Esophagus squamous epithelium (tissue), 5 donors: ENCODE measurements around the gene NAV2. TPM values are rescaled to one million over a fixed set of nuclear protein-coding genes. Genes with fewer than 3 reads are reported as not detected.

Source experiments
- DNase-seq: peaks from one replicate; lab custom pipeline; 2025; lab: John Stamatoyannopoulos, UW
- H3K27ac ChIP-seq, 4 donors: fragments of 200-600 bp; sonication (generic); one replicate each; pipeline ENCODE4 v1.5.1; 2016 to 2019; ENCODE audit warnings: mild to moderate bottlenecking in 1 of 4
- H3K27me3 ChIP-seq, 4 donors: fragments of 200-600 bp; sonication (generic); 1 replicate in 3 of 4; 2 replicates in 1 of 4; pipeline versions ENCODE4 v1.5.1 to v1.6.0; 2017 to 2021; ENCODE audit warnings: antibody characterized with exemption in 1 of 4
- H3K36me3 ChIP-seq, 3 donors: fragments of 200-600 bp; sonication (generic); one replicate each; pipeline ENCODE4 v1.5.1; 2016 to 2019
- H3K4me1 ChIP-seq, 3 donors: fragments of 200-600 bp; sonication (generic); one replicate each; pipeline ENCODE4 v1.5.1; 2017 to 2019
- H3K4me3 ChIP-seq, 4 donors: fragments of 200-600 bp; sonication (generic); 1 replicate in 3 of 4; 2 replicates in 1 of 4; pipeline ENCODE4 v1.5.1; 2016 to 2019; ENCODE audit warnings: mild to moderate bottlenecking in 2 of 4, moderate library complexity in 1 of 4
- H3K9me3 ChIP-seq, 3 donors: fragments of 200-600 bp; sonication (generic); one replicate each; pipeline ENCODE4 v1.5.1; 2016 to 2019
- CTCF ChIP-seq, 6 experiments: fragments of 450-650 bp in 4 of 6; fragments of 200-600 bp in 2 of 6; sonication (generic) in 2 of 6; IDR thresholded peaks; one replicate each; pipeline ENCODE4 v1.5.1; 2016 to 2019; ENCODE audit warnings: antibody characterized with exemption in 6 of 6, mild to moderate bottlenecking in 4 of 6, moderate library complexity in 4 of 6
- POLR2A ChIP-seq, 4 donors: fragments of 450-650 bp; IDR thresholded peaks; one replicate each; pipeline ENCODE4 v1.6.1; 2017; ENCODE audit warnings: antibody characterized with exemption in 4 of 4, mild to moderate bottlenecking in 4 of 4, moderate library complexity in 3 of 4
- WGBS, 2 donors: methylation state at CpG; one replicate each; pipeline ENCODE4 v1.1.5; 2018; 5-methylcytosine and 5-hydroxymethylcytosine counted together
- intact Hi-C: fragments of 100-400 bp; cut with DNase I; formaldehyde crosslinking; loops from one replicate; pipeline ENCODE4 v1.15.0; 2022
- total RNA-seq, 4 donors: library from RNA; depleted of rRNA; stranded (reverse); fragments of >200 nt; gene quantifications; one replicate each; pipeline ENCODE4 v1.1.0, GENCODE V29; 2016
- donor health status: DM: yes; HTN: yes; CAD: no.

NAV2 gene
- total RNA-seq, 4 donors from 2014 or later, result 4.9 to 19.1 (median 14.6) TPM

GRCh38 chr11:19686234-19686633 is 26.4 kb upstream of the NAV2 start:
- intact Hi-C loops, result no loop called here
- Histone ChIP-seq H3K4me3 (no peak overlapping the region), H3K9me3 (no peaks in the 10 kb centered on the region), H3K36me3 (no peaks in the 10 kb centered on the region), H3K4me1 (peaks cover 0 to 54% (median 9%) of the 10 kb centered on the region in 3 donors), H3K27ac (no peak overlapping the region), H3K27me3 (no peaks in the 10 kb centered on the region)
- WGBS, 2 donors, result 73% methylated on average over 1 of the region's 1 CpG; no CpG with 5 or more reads in 1 of the 2 donors
- no peak for TF ChIP-seq POLR2A (IDR thresholded peaks at IDR 0.05)
- TF ChIP-seq CTCF (IDR thresholded peaks at IDR 0.05), result no peak
- DNase-seq, result no peak

- Histone ChIP-seq H3K27me3 (no peaks in the 10 kb centered on the region), H3K4me3 (no peak overlapping the region), H3K9me3 (no peaks in the 10 kb centered on the region), H3K36me3 (no peaks in the 10 kb centered on the region), H3K4me1 (peaks cover 0 to 43% (median 9%) of the 10 kb centered on the region in 3 donors), H3K27ac (no peak overlapping the region)
- TF ChIP-seq CTCF (IDR thresholded peaks at IDR 0.05), result no peak
- TF ChIP-seq POLR2A (IDR thresholded peaks at IDR 0.05), result no peak
- no peak for DNase-seq
- WGBS, 2 donors, result 86 to 100% methylated on average over 1 of the region's 1 CpG
- intact Hi-C loops, result no loop called here
Observed at GRCh38 chr11:19687392-19687791, 25.2 kb upstream of the NAV2 start.

- H3K4me1 ChIP-seq, result peaks cover 0 to 22% (median 0%) of the 10 kb centered on the region in 3 donors
- no peaks in the 10 kb centered on the region for H3K27me3 ChIP-seq
- DNase-seq, result no peak
- intact Hi-C loops, result no loop called here
- no peaks in the 10 kb centered on the region for H3K36me3 ChIP-seq
- no peak overlapping the region for H3K4me3 ChIP-seq
- no peaks in the 10 kb centered on the region for H3K9me3 ChIP-seq
- no peak overlapping the region for H3K27ac ChIP-seq
- WGBS, 2 donors, result 81 to 91% methylated on average over 8 of the region's 8 CpGs
- no peak for TF ChIP-seq CTCF (IDR thresholded peaks at IDR 0.05)
- no peak for TF ChIP-seq POLR2A (IDR thresholded peaks at IDR 0.05)
Observed at GRCh38 chr11:19689281-19690000, 23.2 kb upstream of the NAV2 start.

GRCh38 chr11:19690885-19691284 is 21.8 kb upstream of the NAV2 start:
- H3K36me3 ChIP-seq, result no peaks in the 10 kb centered on the region
- no peak for DNase-seq
- 45 to 60% methylated on average over 2 of the region's 2 CpGs for WGBS, 2 donors
- TF ChIP-seq POLR2A (IDR thresholded peaks at IDR 0.05) (no peak), CTCF (IDR thresholded peaks at IDR 0.05) (no peak)
- H3K27me3 ChIP-seq, result no peaks in the 10 kb centered on the region
- intact Hi-C loops, result no loop called here
- no peak overlapping the region for H3K4me3 ChIP-seq
- H3K4me1 ChIP-seq, result peaks cover 0 to 20% (median 4%) of the 10 kb centered on the region in 3 donors
- H3K9me3 ChIP-seq, result no peaks in the 10 kb centered on the region
- peak overlapping the region in 3 of 4 donors; percentile 25 to 43 (median 42) for H3K27ac ChIP-seq

- no peaks in the 10 kb centered on the region for H3K9me3 ChIP-seq
- no peak overlapping the region for H3K4me3 ChIP-seq
- H3K27ac ChIP-seq, result no peak overlapping the region
- 85 to 89% methylated on average over 2 to 4 of the region's 8 CpGs for WGBS, 2 donors
- H3K36me3 ChIP-seq, result no peaks in the 10 kb centered on the region
- H3K27me3 ChIP-seq, result no peaks in the 10 kb centered on the region
- DNase-seq, result no peak
- intact Hi-C loops, result no loop called here
- TF ChIP-seq POLR2A (IDR thresholded peaks at IDR 0.05) (no peak), CTCF (IDR thresholded peaks at IDR 0.05) (no peak)
- H3K4me1 ChIP-seq, result peaks cover 0 to 28% (median 9%) of the 10 kb centered on the region in 3 donors
Observed at GRCh38 chr11:19691815-19692500, 20.7 kb upstream of the NAV2 start.
